Stomach (tissue), 9 donors: ENCODE data around the gene CACNA1I. TPM values are rescaled to one million over a fixed set of nuclear protein-coding genes. Genes with fewer than 3 reads are reported as not detected.

Source experiments
- DNase-seq, 2 donors: peaks; one replicate each; pipeline versions ENCODE4 v3.0.0 to v3.0.0-alpha.2; 2013 to 2019
- H3K27ac ChIP-seq, 5 donors: fragments of 200-600 bp in 4 of 5; sonication (generic) in 4 of 5; one replicate each; pipeline ENCODE4 v1.5.1; 2013 to 2019; ENCODE audit warnings: mild to moderate bottlenecking in 1 of 5, moderate library complexity in 1 of 5
- H3K27me3 ChIP-seq, 3 donors: fragments of 200-600 bp; sonication (generic); one replicate each; pipeline ENCODE4 v1.5.1; 2017 to 2019; ENCODE audit warnings: mixed run types in 1 of 3
- H3K36me3 ChIP-seq, 4 donors: fragments of 200-600 bp; sonication (generic); 1 replicate in 3 of 4; 2 replicates in 1 of 4; pipeline ENCODE4 v1.5.1; 2016 to 2019
- H3K4me1 ChIP-seq, 4 donors: fragments of 200-600 bp; sonication (generic); one replicate each; pipeline ENCODE4 v1.5.1; 2016 to 2019
- H3K4me3 ChIP-seq, 4 donors: fragments of 200-600 bp; sonication (generic) in 3 of 4; one replicate each; pipeline ENCODE4 v1.5.1; 2016 to 2019; ENCODE audit warnings: mild to moderate bottlenecking in 1 of 4
- H3K9me3 ChIP-seq, 4 donors: fragments of 200-600 bp; sonication (generic); one replicate each; pipeline ENCODE4 v1.5.1; 2016 to 2019
- EP300 ChIP-seq: sonication (generic); formaldehyde crosslinking; IDR thresholded peaks from one replicate; pipeline ENCODE4 v1.6.1; 2017; ENCODE audit warnings: antibody characterized with exemption
- POLR2A ChIP-seq, 4 donors: fragments of 450-650 bp; IDR thresholded peaks; one replicate each; pipeline ENCODE4 v1.6.1; 2016; ENCODE audit warnings: antibody characterized with exemption in 4 of 4, control low read depth in 2 of 4, mild to moderate bottlenecking in 1 of 4, moderate library complexity in 1 of 4
- POLR2AphosphoS5 ChIP-seq, 3 donors: sonication (generic); formaldehyde crosslinking; IDR thresholded peaks; one replicate each; pipeline ENCODE4 v1.6.1; 2016; ENCODE audit warnings: antibody characterized with exemption in 3 of 3
- WGBS, 5 donors: extraction: QIAGEN DNeasy Blood & Tissue Kit in 3 of 5; methylation state at CpG; one replicate each; pipeline versions ENCODE4 v1.1.5 to v1.1.7; 2013 to 2018; 5-methylcytosine and 5-hydroxymethylcytosine counted together
- intact Hi-C: fragments of 100-400 bp; cut with DNase I; formaldehyde crosslinking; loops from one replicate; pipeline ENCODE4 v1.15.1; 2023; ENCODE audit warnings: low total_unique reads
- polyA plus RNA-seq, 3 donors: library from polyadenylated mRNA; stranded (reverse); fragments of 200-250 nt; gene quantifications; one replicate each; pipeline ENCODE4 v1.2.3, GENCODE V29; 2013
- total RNA-seq, 5 donors: library from RNA; depleted of rRNA; stranded (reverse); fragments of >200 nt; gene quantifications; one replicate each; pipeline versions ENCODE4 v1.1.0 to v1.2.3, GENCODE V29; 2014 to 2016
- TF ChIP-seq, protein P1 (sequence below), 7 experiments: fragments of 450-650 bp in 4 of 7; fragments of 200-600 bp in 3 of 7; sonication (generic) in 3 of 7; IDR thresholded peaks; one replicate each; pipeline ENCODE4 v1.5.1; 2016 to 2019; ENCODE audit warnings: antibody characterized with exemption in 7 of 7, control low read depth in 2 of 7, mild to moderate bottlenecking in 1 of 7
- donor health status: healthy with polysubstance abuse.
- donor health status: Bipolar disorder and iron deficiency.
- donor health status: healthy.

CACNA1I gene
- total and polyA plus RNA-seq, 8 donors: 0.06 to 4.0 (median 0.22) TPM; not detected in 2

DNA sequence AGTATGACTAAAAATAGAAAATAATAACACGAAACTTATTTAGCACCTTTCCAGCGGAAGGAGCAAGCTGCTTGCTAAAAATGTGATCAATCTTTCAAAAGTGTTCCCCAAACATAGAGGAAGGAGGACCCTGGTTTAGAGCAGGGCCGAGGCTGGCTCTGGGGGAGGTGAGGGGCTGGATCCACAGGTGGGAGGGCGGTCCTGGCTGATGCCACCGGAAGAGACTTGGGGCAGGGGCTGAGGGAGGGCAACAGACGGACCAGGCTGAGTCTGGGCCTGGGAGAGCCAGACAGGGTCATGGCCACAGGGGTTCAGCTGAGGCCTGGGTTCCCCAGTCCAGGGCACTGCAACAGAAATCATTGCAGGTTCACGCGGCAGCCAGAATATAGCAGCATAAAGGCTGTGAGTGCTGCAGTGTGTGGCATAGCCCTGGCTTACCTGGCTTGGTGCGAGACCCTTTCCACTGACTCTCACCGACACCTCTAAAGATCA, 143.3 kb downstream of the CACNA1I start:
- Histone ChIP-seq H3K4me3 (no peak overlapping the region), H3K4me1 (no peaks in the 10 kb centered on the region), H3K27me3 (peaks cover 0 to 56% (median 3%) of the 10 kb centered on the region in 3 donors), H3K9me3 (no peaks in the 10 kb centered on the region), H3K36me3 (no peaks in the 10 kb centered on the region), H3K27ac (no peak overlapping the region)
- WGBS, 5 donors: 80 to 85% (median 82%) methylated on average over 10 of the region's 10 CpGs
- TF ChIP-seq POLR2AphosphoS5 (IDR thresholded peaks at IDR 0.05) (no peak), EP300 (no peak), POLR2A (IDR thresholded peaks at IDR 0.05) (no peak)
- TF ChIP-seq, protein P1, sequence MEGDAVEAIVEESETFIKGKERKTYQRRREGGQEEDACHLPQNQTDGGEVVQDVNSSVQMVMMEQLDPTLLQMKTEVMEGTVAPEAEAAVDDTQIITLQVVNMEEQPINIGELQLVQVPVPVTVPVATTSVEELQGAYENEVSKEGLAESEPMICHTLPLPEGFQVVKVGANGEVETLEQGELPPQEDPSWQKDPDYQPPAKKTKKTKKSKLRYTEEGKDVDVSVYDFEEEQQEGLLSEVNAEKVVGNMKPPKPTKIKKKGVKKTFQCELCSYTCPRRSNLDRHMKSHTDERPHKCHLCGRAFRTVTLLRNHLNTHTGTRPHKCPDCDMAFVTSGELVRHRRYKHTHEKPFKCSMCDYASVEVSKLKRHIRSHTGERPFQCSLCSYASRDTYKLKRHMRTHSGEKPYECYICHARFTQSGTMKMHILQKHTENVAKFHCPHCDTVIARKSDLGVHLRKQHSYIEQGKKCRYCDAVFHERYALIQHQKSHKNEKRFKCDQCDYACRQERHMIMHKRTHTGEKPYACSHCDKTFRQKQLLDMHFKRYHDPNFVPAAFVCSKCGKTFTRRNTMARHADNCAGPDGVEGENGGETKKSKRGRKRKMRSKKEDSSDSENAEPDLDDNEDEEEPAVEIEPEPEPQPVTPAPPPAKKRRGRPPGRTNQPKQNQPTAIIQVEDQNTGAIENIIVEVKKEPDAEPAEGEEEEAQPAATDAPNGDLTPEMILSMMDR (IDR thresholded peaks at IDR 0.05): no peak
- intact Hi-C loops: no loop called here
- no peak for DNase-seq

DNA sequence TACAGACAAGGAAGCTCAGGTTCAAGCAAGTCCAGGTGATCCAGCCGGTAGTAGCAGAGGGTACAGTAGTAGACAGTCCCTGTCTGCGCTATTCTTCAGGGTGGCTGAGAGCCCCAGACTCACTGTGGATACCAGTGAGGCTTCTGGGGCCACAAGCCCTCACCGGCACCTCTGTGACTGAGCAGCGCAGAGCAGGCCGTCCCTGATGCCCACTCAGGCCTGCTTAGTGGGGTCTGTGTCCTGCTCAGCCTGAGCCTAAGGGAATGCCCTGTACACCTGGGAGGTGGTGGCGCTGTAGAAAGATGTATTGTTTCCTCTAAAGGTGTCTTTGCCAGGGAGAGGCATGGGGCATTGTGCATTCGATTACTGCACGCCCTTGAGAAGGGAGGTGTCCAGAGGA, 143.8 kb downstream of the CACNA1I start:
- WGBS, 5 donors: 86 to 92% (median 87%) methylated on average over 5 to 8 of the region's 8 CpGs
- TF ChIP-seq, protein P1 (IDR thresholded peaks at IDR 0.05): no peak
- no peak for TF ChIP-seq POLR2A (IDR thresholded peaks at IDR 0.05)
- no peak for TF ChIP-seq POLR2AphosphoS5 (IDR thresholded peaks at IDR 0.05)
- no peak for TF ChIP-seq EP300

GRCh38 chr22:39715778-39716495, 145.4 kb downstream of the CACNA1I start:
- TF ChIP-seq, protein P1 (IDR thresholded peaks at IDR 0.05): no peak
- TF ChIP-seq EP300: no peak
- no peak for TF ChIP-seq POLR2AphosphoS5 (IDR thresholded peaks at IDR 0.05)
- no peaks in the 10 kb centered on the region for H3K9me3 ChIP-seq
- no peaks in the 10 kb centered on the region for H3K4me1 ChIP-seq
- H3K4me3 ChIP-seq: no peak overlapping the region
- no peaks in the 10 kb centered on the region for H3K36me3 ChIP-seq
- H3K27me3 ChIP-seq: peaks cover 0 to 45% (median 3%) of the 10 kb centered on the region in 3 donors
- intact Hi-C loops: no loop called here
- 81 to 85% (median 83%) methylated on average over 24 to 25 of the region's 25 CpGs for WGBS, 5 donors
- H3K27ac ChIP-seq: no peak overlapping the region
- DNase-seq: no peak

More for the DNA sequence above, 143.8 kb downstream of the CACNA1I start:
- Histone ChIP-seq H3K36me3 (no peaks in the 10 kb centered on the region), H3K4me3 (no peak overlapping the region), H3K4me1 (no peaks in the 10 kb centered on the region), H3K27ac (no peak overlapping the region), H3K27me3 (peaks cover 0 to 55% (median 3%) of the 10 kb centered on the region in 3 donors), H3K9me3 (no peaks in the 10 kb centered on the region)
- intact Hi-C loops: no loop called here
- DNase-seq: no peak

- H3K9me3 ChIP-seq: no peaks in the 10 kb centered on the region
- no peak for DNase-seq
- H3K36me3 ChIP-seq: no peaks in the 10 kb centered on the region
- intact Hi-C loops: no loop called here
- H3K4me1 ChIP-seq: no peaks in the 10 kb centered on the region
- no peak overlapping the region for H3K4me3 ChIP-seq
- H3K27me3 ChIP-seq: peaks cover 0 to 43% (median 4%) of the 10 kb centered on the region in 3 donors
- no peak overlapping the region for H3K27ac ChIP-seq
- 83 to 89% (median 86%) methylated on average over 6 to 10 of the region's 10 CpGs for WGBS, 5 donors
- TF ChIP-seq EP300 (no peak), POLR2AphosphoS5 (IDR thresholded peaks at IDR 0.05) (no peak), POLR2A (IDR thresholded peaks at IDR 0.05) (no peak)
- TF ChIP-seq, protein P1 (IDR thresholded peaks at IDR 0.05): no peak
Observed at GRCh38 chr22:39716534-39716933, 146.0 kb downstream of the CACNA1I start.
